HL-60/S4 (cell line): ENCODE data around the gene REEP2.
"Not testable (repeated sequence)": the region's sequence is repeated elsewhere in the genome, so short reads cannot be mapped to it uniquely, and the experiment has no call there.

Source experiments
- in situ Hi-C: fragments of 300-500 bp; cut with MboI; formaldehyde crosslinking; loops from 2 replicates; pipeline ENCODE4 v1.14.3; 2022; ENCODE audit warnings: low sequenced_read_pairs

REEP2 gene

DNA sequence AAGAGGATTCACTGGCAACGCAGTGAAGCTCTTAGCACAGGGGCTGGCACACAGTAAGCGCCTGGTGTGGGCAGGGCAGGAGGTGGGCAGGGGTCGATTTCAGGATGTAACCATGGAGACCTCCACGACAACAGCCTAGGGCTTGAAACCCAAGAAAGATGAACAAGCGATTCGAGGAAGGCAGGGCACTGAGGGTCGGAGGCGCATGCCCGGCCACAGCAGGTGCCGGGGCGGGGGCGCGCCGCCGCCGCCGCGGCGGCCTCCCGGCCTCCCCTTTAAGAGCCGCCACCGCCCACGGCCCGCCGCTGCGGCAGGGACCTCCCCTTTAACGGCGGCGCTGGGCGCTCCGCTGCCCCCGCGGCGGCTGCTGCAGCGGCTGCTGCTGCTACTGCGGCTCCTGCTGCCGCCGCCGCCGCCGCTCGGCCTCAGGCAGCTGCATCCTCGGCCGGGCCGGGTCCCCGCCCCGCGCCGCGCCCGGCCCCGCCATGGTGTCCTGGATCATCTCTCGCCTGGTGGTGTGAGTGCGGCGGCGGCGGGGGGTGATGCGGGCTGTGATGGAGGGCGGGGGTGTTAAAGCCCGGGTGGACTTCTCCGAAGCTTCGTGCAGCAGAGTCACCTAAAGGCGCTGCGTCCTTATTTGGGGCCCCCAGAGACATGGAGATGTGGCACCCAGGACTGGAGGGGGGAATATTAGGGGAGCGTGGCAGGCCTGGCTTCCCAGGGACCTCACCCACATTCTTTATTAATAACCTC is at the start of gene REEP2:
TSS of gene REEP2 (plus strand) at position 334 of the 753 bp plus-strand sequence. CDS start at position 486, 152 bp downstream.
- in situ Hi-C loops, result no loop called here

GRCh38 chr5:138389332-138389731 is 49.5 kb upstream of the REEP2 start:
- in situ Hi-C loops, result no loop called here

- in situ Hi-C loops, result not testable (repeated sequence)
Measured at GRCh38 chr5:138389911-138390310, 48.9 kb upstream of the REEP2 start.

DNA sequence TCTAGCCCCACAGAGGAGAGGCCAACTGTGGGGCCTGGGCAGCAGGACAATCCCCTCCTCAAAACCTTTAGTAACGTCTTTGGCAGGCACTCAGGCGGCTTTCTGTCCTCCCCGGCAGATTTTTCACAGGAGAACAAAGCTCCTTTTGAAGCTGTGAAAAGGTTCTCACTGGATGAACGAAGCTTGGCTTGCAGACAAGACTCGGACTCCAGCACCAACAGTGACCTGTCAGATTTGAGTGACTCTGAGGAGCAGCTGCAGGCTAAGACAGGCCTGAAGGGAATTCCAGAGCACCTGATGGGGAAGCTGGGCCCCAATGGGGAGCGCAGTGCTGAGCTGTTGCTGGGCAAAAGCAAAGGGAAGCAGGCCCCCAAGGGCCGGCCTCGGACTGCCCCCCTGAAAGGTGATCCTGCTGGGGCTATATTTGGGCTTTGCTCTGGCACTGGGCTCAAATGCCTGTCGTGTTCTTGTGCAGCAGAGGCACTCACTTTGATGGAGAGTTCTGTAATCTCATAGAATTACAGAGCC is 46.9 kb upstream of the REEP2 start:
- in situ Hi-C loops, result no loop called here

DNA sequence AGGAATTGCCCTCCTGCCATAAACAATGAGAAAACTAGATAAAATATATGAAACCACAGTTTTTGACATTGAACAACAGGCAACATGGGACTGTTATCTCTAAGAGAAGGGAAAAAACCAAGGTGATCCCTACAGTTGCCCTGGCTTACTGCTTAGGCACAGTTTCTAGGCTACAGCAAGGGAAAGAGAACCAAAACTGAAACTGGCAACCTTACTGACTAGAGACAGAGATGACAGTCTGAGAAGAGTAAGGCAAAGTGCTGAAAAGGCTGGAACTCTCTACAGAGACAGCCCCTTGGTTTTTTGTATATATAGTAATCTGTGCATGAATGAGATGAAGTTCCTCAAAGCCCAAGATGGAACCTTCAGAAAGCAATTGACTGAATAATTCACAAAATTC is 36.2 kb upstream of the REEP2 start:
- in situ Hi-C loops, result loop anchor here (25.0 kb wide), 1 partner anchor 215 kb away; the partner anchor contains the start of genes BRD8 and KIF20A

DNA sequence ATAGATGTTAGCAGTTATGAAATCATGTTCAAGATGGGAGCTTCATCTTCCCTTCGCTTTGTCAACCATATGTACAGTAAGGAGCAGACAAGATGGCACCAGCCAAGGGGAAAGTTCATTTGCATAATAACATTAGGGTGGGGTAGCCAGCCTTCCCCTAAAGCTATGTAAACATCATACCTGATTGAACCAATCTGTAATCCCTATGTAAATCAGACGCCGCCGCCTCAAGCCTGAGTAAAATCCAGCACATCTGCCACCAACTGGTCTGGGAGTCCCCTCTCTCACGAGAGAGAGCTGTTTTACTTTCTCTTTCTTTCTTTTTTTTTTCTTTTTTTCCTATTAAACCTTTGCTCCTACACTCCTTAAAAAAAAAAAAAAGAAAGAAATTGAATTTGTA is 30.8 kb upstream of the REEP2 start:
- in situ Hi-C loops, result loop anchor here (25.0 kb wide), 1 partner anchor 221 kb away; the partner anchor contains the start of genes BRD8 and KIF20A

DNA sequence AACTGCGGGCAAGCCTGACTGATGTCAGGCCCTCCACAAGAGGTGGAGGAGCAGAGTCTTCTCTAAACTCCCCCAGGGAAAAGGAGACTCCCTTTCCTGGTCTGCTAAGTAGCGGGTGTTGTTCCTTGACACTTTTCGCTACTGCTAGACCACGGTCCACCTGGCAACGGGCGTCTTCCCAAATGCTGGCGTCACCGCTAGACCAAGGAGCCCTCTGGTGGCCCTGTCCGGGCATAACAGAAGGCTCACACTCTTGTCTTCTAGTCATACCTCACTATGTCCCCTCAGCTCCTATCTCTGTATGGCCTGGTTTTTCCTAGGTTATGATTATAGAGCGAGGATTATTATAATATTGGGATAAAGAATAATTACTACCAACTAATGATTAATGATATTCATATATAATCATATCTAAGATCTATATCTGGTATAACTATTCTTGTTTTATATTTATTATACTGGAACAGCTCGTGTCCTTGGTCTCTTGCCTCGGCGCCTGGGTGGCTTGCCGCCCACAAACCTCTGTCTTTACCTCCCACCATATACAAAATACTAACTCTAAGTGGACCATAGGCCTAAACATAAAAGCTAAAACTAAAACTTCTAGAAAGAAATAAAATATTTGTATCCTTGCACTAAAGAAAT is 27.7 kb upstream of the REEP2 start:
- in situ Hi-C loops, result loop anchor here (25.0 kb wide), 1 partner anchor 224 kb away; the partner anchor contains the start of genes BRD8 and KIF20A

GRCh38 chr5:138418444-138418843 is 20.4 kb upstream of the REEP2 start:
- in situ Hi-C loops, result loop anchor here (25.0 kb wide), 1 partner anchor 231 kb away; the partner anchor contains the start of genes BRD8 and KIF20A

- in situ Hi-C loops, result no loop called here
Measured at GRCh38 chr5:138425079-138425478, 13.8 kb upstream of the REEP2 start.

DNA sequence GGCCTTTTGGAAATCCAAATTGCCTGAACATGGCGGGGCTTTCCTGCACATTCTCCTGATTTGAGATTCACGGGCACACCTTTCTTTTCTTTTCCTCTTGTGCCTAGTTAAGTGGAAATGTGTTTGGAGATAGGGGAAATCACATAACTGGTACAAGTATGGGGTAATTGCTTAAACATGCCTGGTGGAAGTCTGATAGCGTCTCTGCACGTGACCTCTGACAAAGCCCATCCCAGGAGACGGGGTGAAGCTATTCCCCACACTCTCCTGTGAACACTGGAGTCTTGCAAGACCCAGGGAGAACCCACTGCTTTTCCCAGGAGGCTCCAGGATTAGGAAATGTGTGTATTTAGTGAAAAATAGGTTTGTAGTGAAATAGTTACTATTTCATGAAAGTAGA is 2.9 kb upstream of the REEP2 start:
- in situ Hi-C loops, result no loop called here

DNA sequence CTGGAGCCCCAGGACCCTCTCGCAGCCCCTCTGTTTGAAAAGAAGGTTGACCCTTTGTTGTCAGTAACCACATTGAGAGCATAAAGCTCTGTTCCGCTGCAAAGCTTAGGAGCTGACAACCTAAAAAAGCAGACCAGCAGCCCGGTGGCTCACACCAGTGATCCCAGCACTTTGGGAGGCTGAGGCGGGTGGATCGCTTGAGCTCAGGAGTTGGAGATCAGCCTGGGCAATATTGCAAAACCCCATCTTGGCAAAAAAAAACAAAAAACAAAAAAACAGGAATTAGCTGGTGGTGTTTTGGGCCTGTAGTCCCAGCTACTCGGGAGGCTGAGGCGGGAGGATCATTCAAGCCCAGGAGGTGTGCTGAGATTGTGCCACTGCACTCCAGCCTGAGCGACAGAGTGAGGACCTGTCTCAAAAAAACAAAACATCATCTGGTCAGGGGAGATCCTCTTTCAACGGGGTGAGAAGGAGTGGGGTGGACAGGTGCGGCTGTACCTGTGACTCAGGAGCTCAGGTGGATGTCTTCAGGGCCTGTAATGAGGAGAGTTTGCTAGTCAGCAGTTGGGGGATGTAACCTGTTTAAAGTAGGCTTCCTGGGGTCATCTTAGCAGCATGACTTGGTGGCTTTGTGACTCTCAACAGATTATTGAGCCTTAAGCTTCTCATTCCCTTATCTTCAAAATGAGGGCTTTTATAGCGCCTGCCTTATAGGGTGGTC is 694 bp upstream of the REEP2 start:
- in situ Hi-C loops, result no loop called here

DNA sequence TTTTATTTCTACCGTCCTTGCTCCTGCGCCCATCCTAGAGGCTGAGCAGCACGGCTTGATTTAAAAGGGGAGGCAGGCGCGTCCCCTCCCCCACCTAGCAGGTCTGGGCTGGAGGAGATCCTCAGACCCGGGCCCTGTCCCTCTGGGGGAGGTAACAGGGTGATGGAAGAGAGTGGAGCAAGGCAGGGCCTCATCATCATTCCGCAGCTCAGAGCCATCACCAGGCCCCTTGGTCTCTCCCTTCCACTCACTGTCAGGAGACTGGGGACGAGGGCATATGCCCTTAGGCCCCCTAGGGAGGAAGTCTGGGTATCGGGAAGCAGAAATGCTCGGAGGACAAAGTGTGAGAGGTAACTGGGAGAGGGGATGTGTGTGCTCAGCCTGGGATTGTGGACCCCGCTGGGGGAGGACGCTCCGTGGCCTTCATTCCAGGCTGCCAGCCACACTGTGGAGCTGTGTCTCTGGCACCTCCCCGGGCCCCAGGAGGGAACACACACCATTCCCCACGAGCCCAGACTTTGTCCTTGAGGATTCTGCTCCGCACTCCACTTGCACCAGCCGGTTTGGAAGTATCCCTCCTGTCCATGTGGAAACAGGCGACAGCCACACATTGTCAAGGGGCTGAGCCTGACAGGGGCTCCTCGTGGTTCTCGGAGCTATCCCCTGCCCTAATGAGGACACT is 761 bp downstream of the REEP2 start:
- in situ Hi-C loops, result no loop called here

- in situ Hi-C loops, result no loop called here
Measured at GRCh38 chr5:138440159-138441073, 1.6 kb downstream of the REEP2 start.

GRCh38 chr5:138441221-138441620 is 2.4 kb downstream of the REEP2 start:
- in situ Hi-C loops, result no loop called here

DNA sequence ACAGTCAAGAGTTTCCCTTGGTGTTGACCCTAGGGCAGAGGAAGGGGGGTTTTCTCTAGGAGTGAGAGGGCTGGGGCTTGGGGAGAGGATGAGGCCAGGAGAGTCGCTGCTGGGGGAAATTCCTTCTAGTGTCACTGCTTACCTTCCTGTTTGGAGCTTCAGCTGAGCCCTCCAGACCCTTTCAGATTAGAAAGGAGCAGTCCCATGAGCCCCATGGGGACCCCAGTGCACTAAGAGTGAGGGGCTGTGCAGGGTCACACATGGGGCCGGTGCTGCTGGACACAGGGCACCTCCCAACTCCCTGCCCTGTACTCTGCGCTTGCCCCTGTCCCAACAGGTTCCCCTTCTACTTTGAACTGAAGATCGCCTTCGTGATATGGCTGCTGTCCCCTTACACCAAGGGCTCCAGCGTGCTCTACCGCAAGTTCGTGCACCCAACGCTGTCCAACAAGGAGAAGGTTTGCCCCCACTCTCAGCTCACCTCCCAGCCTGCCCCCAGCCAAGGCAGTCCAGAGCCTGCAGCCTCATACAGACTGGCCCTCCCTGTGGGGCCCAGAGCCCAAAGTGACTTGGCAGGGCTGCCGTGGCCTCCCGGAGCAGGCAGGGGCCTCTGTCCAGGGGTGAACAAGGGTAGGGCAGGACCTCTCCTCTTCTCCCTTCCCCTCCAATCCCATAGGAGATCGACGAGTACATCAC is 5.4 kb downstream of the REEP2 start:
- in situ Hi-C loops, result no loop called here

GRCh38 chr5:138444774-138445546 is 6.1 kb downstream of the REEP2 start:
- in situ Hi-C loops, result no loop called here

GRCh38 chr5:138445547-138446271 is 6.9 kb downstream of the REEP2 start:
- in situ Hi-C loops, result no loop called here

DNA sequence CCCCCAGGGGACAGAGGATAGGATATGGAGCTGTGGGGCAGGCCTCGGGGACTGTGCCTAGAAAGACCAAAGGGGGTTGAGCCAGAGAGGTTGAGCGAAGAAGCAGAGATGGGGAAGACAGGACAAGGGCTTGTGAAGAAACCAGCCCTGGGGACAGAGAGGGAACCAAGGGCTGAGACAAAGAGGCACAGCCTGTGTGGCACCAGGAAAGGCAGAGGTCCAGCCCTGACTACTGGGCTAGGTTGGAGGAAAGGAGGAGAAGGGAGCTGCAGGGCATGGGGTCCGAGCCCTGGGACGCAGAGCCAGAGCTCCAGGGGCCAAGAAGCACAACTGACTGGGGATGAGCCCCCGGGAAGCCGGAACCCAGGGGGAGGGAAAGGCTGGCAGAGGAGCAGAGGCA is 9.2 kb downstream of the REEP2 start:
- in situ Hi-C loops, result no loop called here
